Left hindlimb (tissue), 1 donor: ENCODE results near the gene RDM1.
"Not testable (repeated sequence)": the region's sequence is repeated elsewhere in the genome, so short reads cannot be mapped to it uniquely, and the experiment has no call there.

Experiments used
- DNase-seq: peaks from one replicate; pipeline ENCODE4 v3.0.0-alpha.2; 2018

Gene RDM1

GRCh38 chr17:35930211-35931065 lies at the start of gene RDM1:
Gene RDM1, minus strand, starts transcription at chr17:35930773. Its CDS starts 46 bp downstream, at chr17:35930727.
- peak; percentile 84 for DNase-seq

- no peak for DNase-seq
These were observed 47.8 kb upstream of the RDM1 start for GRCh38 chr17:35978346-35978745.

- DNase-seq, result no peak
These were observed 46.9 kb upstream of the RDM1 start for GRCh38 chr17:35977509-35977908.

GRCh38 chr17:35973333-35974260 lies 43.0 kb upstream of the RDM1 start:
- DNase-seq, result no peak

- DNase-seq, result no peak
These were observed 42.4 kb upstream of the RDM1 start for GRCh38 chr17:35972945-35973332.

GRCh38 chr17:35972535-35972934 lies 42.0 kb upstream of the RDM1 start:
- DNase-seq, result no peak

GRCh38 chr17:35972066-35972465 lies 41.5 kb upstream of the RDM1 start:
- no peak for DNase-seq

- DNase-seq, result peak; percentile 68
These were observed 39.2 kb upstream of the RDM1 start for GRCh38 chr17:35969558-35970380.

- DNase-seq, result no peak
These were observed 38.0 kb upstream of the RDM1 start for GRCh38 chr17:35968520-35969054.

- DNase-seq, result no peak
These were observed 34.7 kb upstream of the RDM1 start for GRCh38 chr17:35965272-35965671.

- no peak for DNase-seq
These were observed 33.1 kb upstream of the RDM1 start for GRCh38 chr17:35963663-35964062.

- no peak for DNase-seq
These were observed 23.1 kb upstream of the RDM1 start for GRCh38 chr17:35953720-35954119.

GRCh38 chr17:35949401-35949800 lies 18.8 kb upstream of the RDM1 start:
- no peak for DNase-seq

GRCh38 chr17:35948092-35948491 lies 17.5 kb upstream of the RDM1 start:
- no peak for DNase-seq

GRCh38 chr17:35947156-35947585 lies 16.6 kb upstream of the RDM1 start:
- no peak for DNase-seq

GRCh38 chr17:35944151-35944550 lies 13.6 kb upstream of the RDM1 start:
- no peak for DNase-seq

- no peak for DNase-seq
These were observed 13.0 kb upstream of the RDM1 start, which contains the start of gene LYZL6 for GRCh38 chr17:35943537-35943936. Gene LYZL6, minus strand, starts transcription at chr17:35943713. Its CDS starts 4,357 bp downstream, at chr17:35939356.

GRCh38 chr17:35942588-35943186 lies 12.1 kb upstream of the RDM1 start:
- DNase-seq, result no peak

- DNase-seq, result not testable (repeated sequence)
These were observed 7.9 kb upstream of the RDM1 start for GRCh38 chr17:35938492-35938891.

- DNase-seq, result no peak
These were observed 5.5 kb upstream of the RDM1 start for GRCh38 chr17:35936063-35936462.

GRCh38 chr17:35934760-35935159 lies 4.2 kb upstream of the RDM1 start:
- DNase-seq, result no peak

- DNase-seq, result no peak
These were observed 2.0 kb upstream of the RDM1 start for GRCh38 chr17:35932586-35932985.
